ENCODE results near the gene ANKK1.

- TF ChIP-seq CTCF (IDR thresholded peaks at IDR 0.05), result no peak
- TF ChIP-seq EP300 (IDR thresholded peaks at IDR 0.05), result no peak
- no peak for TF ChIP-seq POLR2A (IDR thresholded peaks at IDR 0.05)
Measured at GRCh38 chr11:113375402-113375801, 12.2 kb upstream of the ANKK1 start.
